K562 (cell line): ENCODE measurements around the gene PLPP7. TPM values are rescaled to one million over a fixed set of nuclear protein-coding genes. Genes with fewer than 3 reads are reported as not detected.

ENCODE experiments used
- ATAC-seq: fragments of 200-7000 bp; cut with Tn5 transposase; 3 replicates; pipeline ENCODE4 v1.9.1; 2020; ENCODE audit warnings: moderate library complexity
- BruUV-seq: library from RNA; stranded (reverse); fragments of 400-500 nt; replicated peaks from 2 replicates; lab custom pipeline; 2021; lab: Mats Ljungman, UMichigan
- CTCF ChIA-PET: fragments of 300-600 bp; formaldehyde crosslinking; extraction: SDS; loops from one replicate; lab custom pipeline; 2021; ENCODE audit warnings: low intra/inter-chr PET ratio; lab: Yijun Ruan, JAX
- POLR2A ChIA-PET: fragments of 300-600, 350-650 bp; sonication (Branson Sonifier 250); formaldehyde crosslinking; extraction: SDS; loops from one replicate; lab custom pipeline; 2021; ENCODE audit warnings: antibody characterized with exemption, inconsistent platforms; lab: Yijun Ruan, JAX
- DNase-seq, 4 experiments: peaks; one replicate each; pipeline versions ENCODE4 v3.0.0 to v3.0.0-alpha.2; 2011 to 2018; ENCODE audit warnings: low spot score in 3 of 4, mixed read lengths in 3 of 4; ENCODE audit errors: extremely low read depth in 1 of 4
- FAIRE-seq: peaks from 2 replicates; lab custom pipeline; 2011; peaks lifted over from hg19 to GRCh38; lab: Jason Lieb, UNC
- H2AFZ ChIP-seq: 2 replicates; pipeline ENCODE4 v1.6.0; 2011; ENCODE audit warnings: low read depth, low read length, control low read depth, inconsistent platforms
- H3K27ac ChIP-seq: fragments of 200-600 bp; 3 replicates; pipeline ENCODE4 v1.8.0; 2011; ENCODE audit warnings: low read depth, mild to moderate bottlenecking, control low read depth, inconsistent platforms, low read length, moderate library complexity, mixed read lengths; ENCODE audit errors: extremely low read depth
- H3K27me3 ChIP-seq, 2 experiments: fragments of 300-600 bp in 1 of 2; 2 replicates in 1 of 2; 3 replicates in 1 of 2; pipeline versions ENCODE4 v1.6.0 to v1.8.0; 2011; ENCODE audit warnings: inconsistent platforms in 2 of 2, low read length in 2 of 2, mild to moderate bottlenecking in 1 of 2, mixed read lengths in 1 of 2, moderate library complexity in 1 of 2; ENCODE audit not compliant: control insufficient read depth in 2 of 2, insufficient read depth in 2 of 2
- H3K36me3 ChIP-seq: fragments of 300-600 bp; 3 replicates; pipeline ENCODE4 v1.8.0; 2011; ENCODE audit warnings: mild to moderate bottlenecking, low read length, inconsistent platforms; ENCODE audit not compliant: control insufficient read depth, insufficient read depth
- H3K4me1 ChIP-seq, 2 experiments: fragments of 200-600 bp in 1 of 2; replicated peaks in 1 of 2; 2 replicates in 1 of 2; 3 replicates in 1 of 2; pipeline versions ENCODE4 v1.5.1 to v1.8.0; 2011; ENCODE audit warnings: inconsistent platforms in 2 of 2, low read length in 2 of 2, mild to moderate bottlenecking in 1 of 2, mixed read lengths in 1 of 2, moderate library complexity in 1 of 2; ENCODE audit not compliant: control insufficient read depth in 2 of 2, insufficient read depth in 2 of 2
- H3K4me2 ChIP-seq: 2 replicates; pipeline ENCODE4 v1.6.1; 2011; ENCODE audit warnings: low read length, control low read depth, inconsistent platforms, mixed read lengths; ENCODE audit not compliant: insufficient read depth
- H3K4me3 ChIP-seq: fragments of 200-600 bp; sonication (generic), shearing (Covaris generic); 2 replicates; pipeline ENCODE4 v1.5.1; 2016; ENCODE audit warnings: control low read depth, inconsistent platforms
- H3K79me2 ChIP-seq: fragments of 200-600 bp; 3 replicates; pipeline ENCODE4 v1.8.0; 2011; ENCODE audit warnings: low read length, inconsistent platforms; ENCODE audit not compliant: control insufficient read depth, insufficient read depth
- H3K9ac ChIP-seq, 2 experiments: 2 replicates each; pipeline versions ENCODE4 v1.6.0 to v1.6.1; 2011; ENCODE audit warnings: low read depth in 2 of 2, low read length in 2 of 2, control low read depth in 1 of 2, inconsistent platforms in 1 of 2, mild to moderate bottlenecking in 1 of 2, mixed read lengths in 1 of 2; ENCODE audit not compliant: insufficient read depth in 1 of 2
- H3K9me1 ChIP-seq: one replicate; pipeline ENCODE4 v1.6.0; 2011; ENCODE audit warnings: inconsistent platforms, mild to moderate bottlenecking, low read length, moderate library complexity; ENCODE audit not compliant: control insufficient read depth, insufficient read depth
- H3K9me3 ChIP-seq: replicated peaks from 2 replicates; pipeline ENCODE4 v1.5.1; 2011; ENCODE audit warnings: low read depth, low read length, inconsistent platforms; ENCODE audit not compliant: control insufficient read depth, insufficient read depth
- H4K20me1 ChIP-seq: replicated peaks from 2 replicates; pipeline ENCODE4 v1.6.1; 2011; ENCODE audit warnings: low read length, inconsistent platforms, mixed read lengths; ENCODE audit not compliant: control insufficient read depth, insufficient read depth
- ASH1L ChIP-seq: fragments of 450-650 bp; IDR thresholded peaks from 2 replicates; pipeline ENCODE4 v1.6.1; 2018; ENCODE audit warnings: borderline replicate concordance, mild to moderate bottlenecking, low read depth; ENCODE audit not compliant: partially characterized antibody
- GABPA ChIP-seq: fragments of 200-800 bp; sonication (Bioruptor generic); conservative IDR thresholded peaks from 2 replicates; pipeline ENCODE4 v1.6.1; 2016; ENCODE audit warnings: low read depth, missing genetic modification characterization, missing compliant biosample characterization
- SPI1 ChIP-seq: IDR thresholded peaks from 2 replicates; pipeline ENCODE4 v1.6.1; 2011; ENCODE audit warnings: low read depth, low read length, control low read depth, borderline replicate concordance
- ZNF263 ChIP-seq: sonication (generic); formaldehyde crosslinking; IDR thresholded peaks from 2 replicates; pipeline ENCODE4 v1.8.0; 2022; ENCODE audit warnings: mild to moderate bottlenecking, missing genetic modification reagents, borderline replicate concordance
- WGBS: fragments of 100-300 bp; shearing (Covaris generic); methylation state at CpG from one replicate; pipeline ENCODE4 v1.1.6; 2016; ENCODE audit warnings: low coverage, mixed read lengths; ENCODE audit not compliant: insufficient coverage; ENCODE audit errors: missing lambda C conversion rate; 5-methylcytosine and 5-hydroxymethylcytosine counted together
- in situ Hi-C: fragments of 300-500 bp; cut with MboI; formaldehyde crosslinking; loops from 4 replicates; pipeline ENCODE4 v1.15.0; 2018; ENCODE audit warnings: inconsistent platforms, mixed read lengths
- intact Hi-C: fragments of 100-400 bp; cut with micrococcal nuclease; formaldehyde crosslinking; loops from 2 replicates; pipeline ENCODE4 v1.14.2; 2022
- polyA plus RNA-seq, 8 experiments: library from polyadenylated mRNA; depleted of rRNA in 4 of 8; stranded (reverse) in 5 of 8; unstranded in 3 of 8; fragments of >200 nt; fragmentation: Nextera tagmentation in 2 of 8; fragmentation: Illumina TruSeq in 1 of 8; extraction: Ambion mirVana in 2 of 8; extraction: Trizol in 1 of 8; gene quantifications; 2 replicates each; pipeline versions ENCODE4 v1.2.1 to v1.2.3, GENCODE V29; 2011 to 2014; ENCODE audit warnings: inconsistent platforms in 1 of 8, missing spikeins in 1 of 8
- total RNA-seq, 7 experiments: library from RNA; depleted of rRNA in 6 of 7; stranded (reverse); fragments of >200 nt in 6 of 7; fragmentation: Illumina TruSeq in 2 of 7; extraction: Trizol in 2 of 7; gene quantifications; 2 replicates each; pipeline versions ENCODE4 v1.2.1 to v1.2.3, GENCODE V29; 2011 to 2021; ENCODE audit warnings: low replicate concordance in 1 of 7

Gene PLPP7
- total and polyA plus RNA-seq, 9 of the 15 experiments (the other 6 are each of a cell fraction or from before 2014, with no cell fraction given): 0.09 to 0.93 (median 0.18) TPM; not detected in 4

- Histone ChIP-seq H3K79me2 (no peaks in the 10 kb centered on the region), H3K27me3 (no peaks in the 10 kb centered on the region), H3K4me3 (no peak overlapping the region), H3K9me3 (no peaks in the 10 kb centered on the region), H3K9me1 (peaks cover 4% of the 10 kb centered on the region), H3K9ac (peak overlapping the region in 1 of 2 experiments; percentile 81; a peak in 2 of 4 replicates), H3K36me3 (no peaks in the 10 kb centered on the region), H3K4me1 (peaks cover 18 to 52% of the 10 kb centered on the region in 2 experiments), H3K4me2 (no peak overlapping the region), H4K20me1 (no peaks in the 10 kb centered on the region), H2AFZ (no peak overlapping the region), H3K27ac (no peak overlapping the region)
- ATAC-seq: no peak
- DNase-seq: no peak
- TF ChIP-seq GABPA (tag) (no peak), SPI1 (peak; percentile 58; the same call in 1 of the 2 replicates), ZNF263 (peak; percentile 90), ASH1L (no peak)
- FAIRE-seq: no peak
- ChIA-PET POLR2A (interaction anchor here (0.6 to 1.7 kb wide), 3 partner anchors 14 to 44 kb away, joined by 3 to 4 read pairs (median 3); no protein-coding TSS in a partner anchor), CTCF (no interaction called here)
- 64% methylated on average over 16 of the region's 16 CpGs for WGBS
- in situ Hi-C loops (loop anchor here (25.0 kb wide), 1 partner anchor 590 kb away; no protein-coding TSS in a partner anchor), intact Hi-C loops (loop anchor here (10.0 kb wide), 1 partner anchor 1062 kb away; no protein-coding TSS in a partner anchor)
- BruUV-seq: no TSS peak
Observed at GRCh38 chr9:131302244-131303075, 12.9 kb downstream of the PLPP7 start.
